HG03064 (cell line): ENCODE results near the gene MPPED1.

Experiments
- ATAC-seq: cut with Tn5 transposase; IDR thresholded peaks from one replicate; pipeline ENCODE4 v1.9.1; 2021; ENCODE audit warnings: low read depth; ENCODE audit not compliant: unreplicated experiment

MPPED1 gene

GRCh38 chr22:43411869-43412807, at the start of gene MPPED1:
Gene MPPED1 (plus strand): TSS chr22:43412014. CDS start chr22:43424986, 12,972 bp downstream.
- no peak for ATAC-seq

- no peak for ATAC-seq
These were observed 48.3 kb upstream of the MPPED1 start for GRCh38 chr22:43363315-43364168.

GRCh38 chr22:43364169-43364435, 47.7 kb upstream of the MPPED1 start:
- ATAC-seq, result no peak

- no peak for ATAC-seq
These were observed 45.9 kb upstream of the MPPED1 start for GRCh38 chr22:43365715-43366440.

- no peak for ATAC-seq
These were observed 41.8 kb upstream of the MPPED1 start for GRCh38 chr22:43370036-43370435.

GRCh38 chr22:43375951-43376455, 35.8 kb upstream of the MPPED1 start:
- ATAC-seq, result no peak

- ATAC-seq, result no peak
These were observed 34.9 kb upstream of the MPPED1 start for GRCh38 chr22:43376765-43377547.

- no peak for ATAC-seq
These were observed 34.3 kb upstream of the MPPED1 start for GRCh38 chr22:43377548-43377895.

GRCh38 chr22:43377896-43378704, 33.7 kb upstream of the MPPED1 start:
- no peak for ATAC-seq

GRCh38 chr22:43381693-43382092, 30.1 kb upstream of the MPPED1 start:
- no peak for ATAC-seq

- ATAC-seq, result no peak
These were observed 27.0 kb upstream of the MPPED1 start for GRCh38 chr22:43384863-43385262.

GRCh38 chr22:43385770-43386641, 25.8 kb upstream of the MPPED1 start:
- no peak for ATAC-seq

GRCh38 chr22:43387815-43388214, 24.0 kb upstream of the MPPED1 start:
- ATAC-seq, result no peak

GRCh38 chr22:43388420-43388851, 23.4 kb upstream of the MPPED1 start:
- ATAC-seq, result no peak

- no peak for ATAC-seq
These were observed 22.5 kb upstream of the MPPED1 start for GRCh38 chr22:43389227-43389836.

- no peak for ATAC-seq
These were observed 21.6 kb upstream of the MPPED1 start for GRCh38 chr22:43390166-43390565.

GRCh38 chr22:43390872-43391271, 20.9 kb upstream of the MPPED1 start:
- ATAC-seq, result no peak

GRCh38 chr22:43391306-43391705, 20.5 kb upstream of the MPPED1 start:
- no peak for ATAC-seq
